Measurements from ENCODE around the gene EMC9.

Gene EMC9

GRCh38 chr14:24141097-24141880 is at the start of gene EMC9:
EMC9 (minus strand) TSS chr14:24141591; CDS start chr14:24141304, 287 bp downstream.
- peak; percentile 100 for DNase-seq

- no peak for DNase-seq
Measured at GRCh38 chr14:24190416-24190815, 49.0 kb upstream of the EMC9 start.

- no peak for DNase-seq
Measured at GRCh38 chr14:24189460-24189859, 48.1 kb upstream of the EMC9 start.

- DNase-seq: no peak
Measured at GRCh38 chr14:24189059-24189375, 47.6 kb upstream of the EMC9 start.

- DNase-seq: peak; percentile 98
Measured at GRCh38 chr14:24188251-24189058, 47.1 kb upstream of the EMC9 start, which contains the start of gene IPO4. IPO4 (minus strand) TSS chr14:24188816; CDS start chr14:24188787, 29 bp downstream.

- no peak for DNase-seq
Measured at GRCh38 chr14:24187539-24187915, 46.1 kb upstream of the EMC9 start.

GRCh38 chr14:24186831-24187538 is 45.6 kb upstream of the EMC9 start:
- DNase-seq: no peak

- no peak for DNase-seq
Measured at GRCh38 chr14:24185741-24186140, 44.4 kb upstream of the EMC9 start.

- no peak for DNase-seq
Measured at GRCh38 chr14:24185026-24185425, 43.6 kb upstream of the EMC9 start.

- DNase-seq: no peak
Measured at GRCh38 chr14:24184104-24184970, 42.9 kb upstream of the EMC9 start.

- no peak for DNase-seq
Measured at GRCh38 chr14:24183014-24183481, 41.7 kb upstream of the EMC9 start.

GRCh38 chr14:24182110-24182882 is 40.9 kb upstream of the EMC9 start:
- no peak for DNase-seq

- no peak for DNase-seq
Measured at GRCh38 chr14:24181371-24182077, 40.1 kb upstream of the EMC9 start.

- DNase-seq: no peak
Measured at GRCh38 chr14:24179961-24180796, 38.8 kb upstream of the EMC9 start.

GRCh38 chr14:24179294-24179960 is 38.0 kb upstream of the EMC9 start:
- DNase-seq: peak; percentile 18

- no peak for DNase-seq
Measured at GRCh38 chr14:24178399-24179178, 37.2 kb upstream of the EMC9 start.

- DNase-seq: no peak
Measured at GRCh38 chr14:24177891-24178290, 36.5 kb upstream of the EMC9 start.

GRCh38 chr14:24177041-24177825 is 35.8 kb upstream of the EMC9 start:
- DNase-seq: no peak

All from NCI-H82 (cell line).